Middle frontal gyrus (tissue), 1 donor: Measurements from ENCODE around the gene ANKS1B.
A peak's percentile ranks its signal among the peaks of the same experiment; 100 is the strongest.

Source experiments
- DNase-seq: peaks from one replicate; pipeline ENCODE4 v3.0.0-alpha.2; 2015; ENCODE audit warnings: low spot score; ENCODE audit errors: extremely low spot score

ANKS1B gene

GRCh38 chr12:99026332-99027054 lies 958.2 kb downstream of the ANKS1B start:
- DNase-seq, result no peak

GRCh38 chr12:99024870-99025269 lies 959.9 kb downstream of the ANKS1B start:
- no peak for DNase-seq

GRCh38 chr12:99024191-99024590 lies 960.5 kb downstream of the ANKS1B start:
- no peak for DNase-seq

DNA sequence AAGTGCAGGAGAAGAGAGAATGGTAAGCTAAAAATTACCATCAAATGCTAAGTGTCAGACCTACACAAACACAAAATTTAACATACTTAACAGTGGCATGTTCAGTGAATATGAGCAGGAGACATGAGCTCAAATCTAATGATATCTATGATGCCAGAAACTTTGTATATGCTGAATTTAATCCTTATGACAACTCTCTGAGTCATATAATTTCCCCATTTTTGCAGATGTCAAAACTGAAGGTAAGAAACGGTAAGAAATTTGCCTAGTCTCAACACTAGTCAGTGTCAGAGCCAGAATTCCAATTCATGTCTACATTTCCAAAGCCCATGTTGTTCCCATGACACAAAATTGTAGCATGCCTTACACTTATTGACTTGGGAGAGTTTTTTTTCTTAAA lies 963.9 kb downstream of the ANKS1B start:
- DNase-seq, result no peak

DNA sequence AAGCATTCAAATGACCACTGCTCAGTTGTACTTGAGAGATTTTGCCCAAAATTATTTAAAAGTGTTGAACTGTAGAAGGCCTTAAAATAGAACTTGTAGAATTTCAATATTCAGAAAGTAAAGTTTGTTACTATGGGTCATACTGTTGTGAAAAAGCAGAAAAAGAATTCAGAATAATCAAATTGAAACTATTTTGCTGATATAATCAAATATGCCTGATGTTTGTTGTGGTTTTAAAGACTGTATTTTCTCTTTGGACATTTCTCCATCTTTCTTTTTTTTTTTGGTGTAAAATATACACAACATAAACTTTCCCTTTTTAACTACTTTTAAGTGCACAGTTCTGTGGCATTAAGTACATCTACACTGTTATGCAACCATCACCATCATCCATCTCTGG lies 964.9 kb downstream of the ANKS1B start:
- DNase-seq, result no peak

GRCh38 chr12:99017971-99018370 lies 966.8 kb downstream of the ANKS1B start:
- DNase-seq, result no peak

DNA sequence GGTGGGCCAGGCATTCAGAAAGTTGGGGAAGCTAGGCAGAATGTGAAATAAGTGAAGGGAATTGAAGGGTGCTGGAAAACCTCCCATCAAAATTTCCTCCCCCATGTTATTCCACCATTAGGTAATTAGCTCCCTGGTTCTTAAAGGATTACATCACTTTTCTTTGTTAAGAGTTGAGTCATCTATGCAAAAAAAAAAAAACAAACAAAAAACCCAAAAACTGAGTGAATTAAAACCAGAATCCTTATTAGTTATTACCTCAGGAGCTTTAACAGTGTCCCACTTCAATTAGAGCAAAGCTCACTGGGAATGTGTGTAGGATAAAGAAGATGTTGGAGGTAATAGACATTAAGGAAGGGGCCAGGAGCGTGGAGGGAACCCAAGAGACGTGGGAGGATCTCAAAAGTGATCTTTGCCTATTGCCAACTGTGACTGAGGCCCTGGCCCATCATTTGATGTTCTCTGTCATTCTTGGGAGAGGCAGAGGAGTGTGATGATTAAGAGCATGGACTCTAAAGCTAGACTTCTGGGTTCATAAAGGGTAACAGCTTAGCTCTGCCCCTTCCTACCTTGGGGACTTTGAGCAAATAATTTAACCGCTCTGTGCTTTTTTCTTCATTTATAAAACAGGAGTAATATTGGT lies 975.0 kb downstream of the ANKS1B start:
- no peak for DNase-seq

- no peak for DNase-seq
Measured at GRCh38 chr12:99005601-99006000, 979.1 kb downstream of the ANKS1B start.

- no peak for DNase-seq
Measured at GRCh38 chr12:99004799-99005466, 979.8 kb downstream of the ANKS1B start.

DNA sequence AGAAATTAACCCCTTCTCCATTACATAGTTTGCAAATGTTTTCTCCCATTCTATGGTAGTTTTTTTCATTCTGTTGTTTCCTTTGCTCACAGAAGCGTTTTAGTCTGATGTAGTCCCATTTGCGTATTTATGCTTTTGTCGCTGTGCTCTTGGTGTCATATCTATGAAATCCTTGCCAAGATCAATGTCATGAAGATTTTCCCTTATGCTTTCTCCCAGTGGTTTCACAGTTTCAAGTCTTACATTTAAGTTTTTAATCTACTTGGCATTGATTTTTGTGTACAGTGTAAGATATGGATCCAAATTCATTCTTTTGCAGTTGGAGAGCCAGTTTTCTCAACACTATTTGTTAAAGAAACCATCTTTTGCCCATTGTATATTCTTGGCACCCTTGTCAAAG lies 982.0 kb downstream of the ANKS1B start:
- DNase-seq, result no peak

DNA sequence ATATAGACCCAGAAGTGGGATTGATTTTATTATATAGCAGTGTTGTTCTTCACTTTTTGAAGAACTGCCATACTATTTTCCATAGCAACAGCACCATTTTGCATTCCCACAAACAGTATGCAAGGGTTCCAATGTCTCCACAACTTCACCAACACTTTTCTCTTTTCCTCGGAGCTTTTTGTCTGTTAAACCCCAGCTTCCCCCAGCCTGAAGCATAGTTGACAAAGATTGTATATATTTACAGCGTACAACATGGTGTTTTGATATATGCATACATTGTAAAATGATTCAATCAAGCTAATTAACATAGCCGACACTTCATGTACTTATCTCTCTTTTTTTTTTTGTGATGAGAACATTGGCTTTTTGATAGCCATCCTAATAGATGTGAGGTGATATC lies 982.6 kb downstream of the ANKS1B start:
- DNase-seq, result no peak

DNA sequence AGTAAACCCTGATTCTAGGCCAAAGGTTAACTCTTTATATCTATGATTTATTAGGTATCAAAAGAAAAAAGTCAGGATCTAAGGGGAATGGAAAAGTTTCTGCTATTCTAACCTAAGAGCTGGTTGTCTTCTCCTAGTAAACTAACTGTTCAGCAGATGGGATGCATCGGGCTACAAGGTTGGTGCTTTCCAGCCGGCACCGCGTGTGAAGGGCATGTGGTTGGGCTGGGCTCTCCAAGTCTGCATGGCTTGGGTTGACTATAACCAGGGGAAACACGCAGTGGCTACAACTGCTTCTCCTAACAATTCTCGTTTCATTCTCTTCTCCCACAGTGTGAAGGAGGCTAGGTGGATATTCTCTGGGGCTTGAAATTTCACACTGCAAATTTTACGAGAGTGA lies 985.2 kb downstream of the ANKS1B start:
- DNase-seq, result no peak

GRCh38 chr12:98998697-98999299 lies 985.9 kb downstream of the ANKS1B start:
- peak; percentile 58 for DNase-seq

DNA sequence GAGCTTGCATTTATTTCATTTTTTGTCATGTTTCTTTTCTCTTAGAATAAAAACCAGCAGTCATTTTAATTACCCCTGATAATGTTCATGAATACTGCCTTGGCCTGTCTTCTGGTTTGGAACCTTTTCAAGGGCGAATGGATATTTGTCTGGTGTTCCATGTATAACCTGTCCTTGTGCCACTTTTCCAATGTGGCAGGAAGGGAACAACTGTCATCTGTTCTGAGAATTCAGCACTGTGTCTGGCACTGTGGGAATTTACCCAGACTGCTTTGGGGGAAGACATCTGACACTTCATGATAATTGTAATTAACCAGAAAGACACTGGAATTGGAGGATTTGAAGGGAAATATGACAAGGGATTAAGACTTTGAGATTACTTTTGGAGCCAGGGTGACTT lies 986.8 kb downstream of the ANKS1B start:
- DNase-seq, result no peak

GRCh38 chr12:98990648-98991047 lies 994.1 kb downstream of the ANKS1B start:
- DNase-seq, result no peak

GRCh38 chr12:98985156-98985555 lies 999.6 kb downstream of the ANKS1B start:
- DNase-seq, result no peak

GRCh38 chr12:98983647-98984046 lies 1001.1 kb downstream of the ANKS1B start:
- DNase-seq, result no peak

- no peak for DNase-seq
Measured at GRCh38 chr12:98980508-98980907, 1004.2 kb downstream of the ANKS1B start.

- peak; percentile 30 for DNase-seq
Measured at GRCh38 chr12:98977186-98977585, 1007.5 kb downstream of the ANKS1B start.

- DNase-seq, result no peak
Measured at GRCh38 chr12:98974767-98975381, 1009.9 kb downstream of the ANKS1B start.

GRCh38 chr12:98973395-98973794 lies 1011.3 kb downstream of the ANKS1B start:
- DNase-seq, result no peak

DNA sequence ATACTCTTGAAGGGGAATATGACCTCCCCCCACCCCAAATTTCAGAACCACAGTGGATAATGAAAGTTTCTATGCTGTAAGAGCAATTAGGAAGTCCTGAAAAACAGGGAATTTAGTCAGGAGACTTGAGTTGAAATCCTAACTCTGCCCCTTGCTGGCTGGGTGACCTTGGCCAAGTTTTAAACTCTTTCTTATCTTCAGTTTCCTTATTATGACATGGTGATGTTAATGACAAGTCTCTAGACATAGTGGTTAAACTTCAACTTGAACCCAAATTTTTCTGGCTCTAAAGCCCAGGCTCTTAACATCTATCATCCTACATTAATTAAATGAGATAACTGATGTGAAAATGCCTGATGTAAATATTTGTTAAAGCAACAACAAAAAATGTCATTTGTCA lies 1013.8 kb downstream of the ANKS1B start:
- DNase-seq, result no peak
